Psoas muscle (tissue), 8 donors: ENCODE results near the gene POLR3A. TPM values are rescaled to one million over a fixed set of nuclear protein-coding genes. Genes with fewer than 3 reads are reported as not detected.

ENCODE experiments used
- ATAC-seq, 4 donors: fragments of 200-7000 bp; cut with Tn5 transposase; one replicate each; pipeline ENCODE4 v1.9.1; 2020; ENCODE audit warnings: moderate library complexity in 3 of 4, mild to moderate bottlenecking in 2 of 4
- DNase-seq, 2 donors: peaks; one replicate each; pipeline ENCODE4 v3.0.0-alpha.2; 2020
- H3K27ac ChIP-seq: fragments of 200-600 bp; one replicate; pipeline ENCODE4 v1.8.0; 2022
- H3K27me3 ChIP-seq, 3 donors: fragments of 200-600 bp in 1 of 3; one replicate each; pipeline versions ENCODE4 v1.6.1 to v1.8.0; 2013 to 2022; ENCODE audit warnings: low read length in 2 of 3, mild to moderate bottlenecking in 2 of 3, moderate library complexity in 1 of 3; ENCODE audit not compliant: insufficient read depth in 3 of 3
- H3K36me3 ChIP-seq, 2 donors: fragments of 200-600 bp in 1 of 2; one replicate each; pipeline versions ENCODE4 v1.6.1 to v1.8.0; 2013 to 2022; ENCODE audit warnings: low read depth in 1 of 2, mild to moderate bottlenecking in 1 of 2, moderate library complexity in 1 of 2; ENCODE audit not compliant: insufficient read depth in 1 of 2
- H3K4me1 ChIP-seq: fragments of 200-600 bp; one replicate; pipeline ENCODE4 v1.8.0; 2022
- H3K4me3 ChIP-seq: fragments of 200-600 bp; one replicate; pipeline ENCODE4 v1.8.0; 2022; ENCODE audit warnings: mild to moderate bottlenecking
- H3K9me3 ChIP-seq: fragments of 200-600 bp; one replicate; pipeline ENCODE4 v1.8.0; 2022
- CTCF ChIP-seq: fragments of 200-600 bp; IDR thresholded peaks from one replicate; pipeline ENCODE4 v1.8.0; 2022; ENCODE audit warnings: antibody characterized with exemption
- WGBS, 3 donors: extraction: QIAGEN DNeasy Blood & Tissue Kit; methylation state at CpG; one replicate each; pipeline versions ENCODE4 v1.1.6 to v1.1.7; 2013; 5-methylcytosine and 5-hydroxymethylcytosine counted together
- intact Hi-C, 2 donors: fragments of 100-400 bp; cut with DNase I; formaldehyde crosslinking; loops; one replicate each; pipeline versions ENCODE4 v1.11.0 to v1.14.2; 2022
- polyA plus RNA-seq, 3 donors: library from polyadenylated mRNA; stranded (reverse); fragments of 200-250 nt; gene quantifications; one replicate each; pipeline ENCODE4 v1.2.3, GENCODE V29; 2013
- total RNA-seq, 4 donors: library from RNA; stranded (reverse); fragmentation: NEBNext Ultra II Directional in 2 of 4; extraction: Animal tissue kit (Norgen Biotek cat#: 25700) in 2 of 4; gene quantifications; one replicate each; pipeline versions ENCODE4 v1.2.1 to v1.2.4, GENCODE V29; 2021 to 2023
- donor health status: healthy with polysubstance abuse.
- donor health status: DM: no; HTN: no; CAD: no; lungs with moderate emphysema.
- donor health status: Bipolar disorder and iron deficiency.
- donor health status: healthy.
- donor health status: DM: yes; HTN: yes; CAD: no.
- donor health status: DM: no; HTN: no; CAD: no.
- donor health status: DM: no; HTN: no; CAD: no.
- donor health status: DM: yes; HTN: yes; CAD: no.

POLR3A gene
- total and polyA plus RNA-seq, 7 donors = 5.2 to 16.5 (median 12.6) TPM

GRCh38 chr10:78011065-78011464 is 18.2 kb downstream of the POLR3A start:
- intact Hi-C loops = no loop called here
- ATAC-seq (no peak), DNase-seq (no peak)
- Histone ChIP-seq H3K9me3 (no peaks in the 10 kb centered on the region), H3K27me3 (no peaks in the 10 kb centered on the region), H3K4me1 (peaks cover 6% of the 10 kb centered on the region), H3K27ac (no peak overlapping the region), H3K4me3 (no peak overlapping the region), H3K36me3 (peaks cover 11 to 98% of the 10 kb centered on the region in 2 donors)
- TF ChIP-seq CTCF = no peak
- whole genome bisulfite sequencing, 3 donors = 92 to 94% (median 93%) methylated on average over 4 of the region's 4 CpGs

GRCh38 chr10:78010278-78010677 is 19.0 kb downstream of the POLR3A start:
- WGBS, 3 donors = 83 to 92% (median 83%) methylated on average over 7 of the region's 7 CpGs
- H3K4me1 ChIP-seq = peaks cover 3% of the 10 kb centered on the region
- H3K36me3 ChIP-seq = peaks cover 14 to 98% of the 10 kb centered on the region in 2 donors
- H3K4me3 ChIP-seq = no peak overlapping the region
- H3K27ac ChIP-seq = no peak overlapping the region
- H3K27me3 ChIP-seq = no peaks in the 10 kb centered on the region
- intact Hi-C loops = no loop called here
- TF ChIP-seq CTCF = no peak
- ATAC-seq (no peak), DNase-seq (no peak)
- H3K9me3 ChIP-seq = no peaks in the 10 kb centered on the region

- no peaks in the 10 kb centered on the region for H3K9me3 ChIP-seq
- ATAC-seq (no peak), DNase-seq (no peak)
- no peaks in the 10 kb centered on the region for H3K27me3 ChIP-seq
- H3K36me3 ChIP-seq = peaks cover 14 to 98% of the 10 kb centered on the region in 2 donors
- WGBS, 3 donors = 88 to 93% (median 92%) methylated on average over 6 of the region's 6 CpGs
- no peak for TF ChIP-seq CTCF
- peaks cover under 1% of the 10 kb centered on the region for H3K4me1 ChIP-seq
- no peak overlapping the region for H3K27ac ChIP-seq
- intact Hi-C loops = no loop called here
- no peak overlapping the region for H3K4me3 ChIP-seq
These were observed 19.7 kb downstream of the POLR3A start for GRCh38 chr10:78009662-78010061.

- DNase-seq (no peak), ATAC-seq (no peak)
- no peak for TF ChIP-seq CTCF
- Histone ChIP-seq H3K36me3 (peaks cover 19 to 98% of the 10 kb centered on the region in 2 donors), H3K4me1 (peaks cover 17% of the 10 kb centered on the region), H3K4me3 (no peak overlapping the region), H3K27ac (peak overlapping the region; percentile 7), H3K27me3 (no peaks in the 10 kb centered on the region), H3K9me3 (no peaks in the 10 kb centered on the region)
- intact Hi-C loops = no loop called here
- WGBS, 3 donors = 63 to 79% (median 73%) methylated on average over 1 of the region's 1 CpG
These were observed 22.1 kb downstream of the POLR3A start for GRCh38 chr10:78007172-78007571.
